Stimulated activated CD8-positive, alpha-beta memory T cell treated with anti-CD3 and anti-CD28 coated beads, Interleukin-4, amount 100 ng/mL, for 4 hours (primary cell): ENCODE data around the gene URAD.
"Not testable (repeated sequence)": the region's sequence is repeated elsewhere in the genome, so short reads cannot be mapped to it uniquely, and the experiment has no call there.

Source experiments
- DNase-seq, 2 donors: peaks; one replicate each; pipeline ENCODE4 v3.0.0-alpha.2; 2020; ENCODE audit warnings: low read depth in 2 of 2, low spot score in 1 of 2

The URAD gene

GRCh38 chr13:27970382-27971235, 17.9 kb downstream of the URAD start:
- DNase-seq: no peak

- DNase-seq: no peak
These were observed 18.6 kb downstream of the URAD start for GRCh38 chr13:27969866-27970229.

GRCh38 chr13:27969082-27969865, 19.2 kb downstream of the URAD start, which contains the start of gene CDX2:
TSS of gene CDX2 (minus strand) at chr13:27969315. CDS start at chr13:27969006, 309 bp downstream.
- DNase-seq: no peak

GRCh38 chr13:27968316-27969081, 20.0 kb downstream of the URAD start:
- no peak for DNase-seq

- DNase-seq: no peak
These were observed 20.7 kb downstream of the URAD start for GRCh38 chr13:27967736-27968315.

- DNase-seq: no peak
These were observed 21.2 kb downstream of the URAD start for GRCh38 chr13:27967203-27967735.

- DNase-seq: no peak
These were observed 21.8 kb downstream of the URAD start for GRCh38 chr13:27966641-27967202.

GRCh38 chr13:27965740-27966640, 22.5 kb downstream of the URAD start:
- DNase-seq: no peak

- no peak for DNase-seq
These were observed 23.2 kb downstream of the URAD start for GRCh38 chr13:27965343-27965739.

- DNase-seq: no peak
These were observed 23.7 kb downstream of the URAD start for GRCh38 chr13:27964741-27965323.

GRCh38 chr13:27964206-27964605, 24.3 kb downstream of the URAD start:
- DNase-seq: not testable (repeated sequence)

GRCh38 chr13:27963491-27963890, 25.0 kb downstream of the URAD start:
- no peak for DNase-seq

- no peak for DNase-seq
These were observed 25.5 kb downstream of the URAD start for GRCh38 chr13:27962982-27963381.

GRCh38 chr13:27962128-27962841, 26.2 kb downstream of the URAD start:
- no peak for DNase-seq

- DNase-seq: no peak
These were observed 27.0 kb downstream of the URAD start for GRCh38 chr13:27961227-27962085.

GRCh38 chr13:27960362-27961226, 27.9 kb downstream of the URAD start:
- no peak for DNase-seq

GRCh38 chr13:27959976-27960361, 28.5 kb downstream of the URAD start:
- no peak for DNase-seq
